ENCODE data around the gene ANKEF1.
A peak's percentile ranks its signal among the peaks of the same experiment; 100 is the strongest.

Gene ANKEF1

GRCh38 chr20:10090588-10091166, 55.9 kb downstream of the ANKEF1 start:
- DNase-seq = peak; percentile 31

DNA sequence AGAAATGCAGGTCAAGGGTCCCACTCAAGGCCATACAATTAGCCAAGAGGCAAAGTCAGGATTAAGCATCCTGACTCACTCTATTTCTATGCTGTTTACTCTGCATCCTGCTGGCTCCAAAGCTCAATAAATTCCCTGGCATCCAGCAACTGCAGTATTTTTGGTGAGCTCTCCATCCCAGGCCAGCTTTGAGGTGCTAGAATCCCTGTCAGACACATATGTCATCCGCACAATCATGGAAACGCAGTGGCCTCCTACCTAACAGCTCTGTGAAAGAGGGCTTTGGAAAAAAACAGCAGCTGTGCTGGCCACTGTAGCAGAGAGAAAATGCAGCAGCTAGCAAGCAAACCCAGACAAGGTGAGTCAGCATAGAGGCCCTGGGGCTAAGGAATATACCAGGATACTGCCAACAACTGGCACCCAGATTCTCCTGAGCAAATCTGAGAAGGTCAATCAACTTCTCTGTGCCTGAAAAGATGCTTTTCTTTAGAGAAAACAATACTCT, 58.4 kb downstream of the ANKEF1 start:
- DNase-seq = no peak

DNA sequence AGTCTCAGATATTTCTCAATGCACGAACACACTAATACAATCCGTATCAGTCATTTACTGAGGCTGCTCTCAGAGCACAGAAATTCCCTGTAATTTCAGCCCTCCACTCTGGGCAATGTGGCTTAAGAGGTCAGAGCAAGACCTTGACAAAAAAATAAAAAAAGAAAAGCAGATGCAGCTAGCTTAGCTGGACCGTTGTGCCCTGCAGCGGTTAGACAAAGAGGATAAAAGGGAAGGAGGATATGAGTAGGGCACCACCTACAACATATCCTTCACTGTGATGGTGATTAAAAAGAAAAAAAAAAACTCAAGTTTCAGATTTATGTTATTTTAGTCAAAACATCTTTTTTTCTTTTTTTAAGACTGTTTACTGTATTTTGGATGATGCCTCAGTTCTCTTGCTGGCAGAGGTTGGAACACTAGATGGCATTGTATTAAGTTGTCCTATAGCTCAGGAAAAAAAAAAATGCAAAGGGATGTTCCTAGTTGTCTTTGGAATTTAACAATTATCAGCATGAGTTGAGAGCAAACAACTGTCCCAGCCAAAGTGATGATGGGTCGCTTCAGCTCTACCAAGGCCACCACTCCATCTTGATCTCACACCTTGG, 59.9 kb downstream of the ANKEF1 start:
- peak; percentile 5 for DNase-seq

- DNase-seq = no peak
These were observed 62.0 kb downstream of the ANKEF1 start for GRCh38 chr20:10096790-10097189.

DNA sequence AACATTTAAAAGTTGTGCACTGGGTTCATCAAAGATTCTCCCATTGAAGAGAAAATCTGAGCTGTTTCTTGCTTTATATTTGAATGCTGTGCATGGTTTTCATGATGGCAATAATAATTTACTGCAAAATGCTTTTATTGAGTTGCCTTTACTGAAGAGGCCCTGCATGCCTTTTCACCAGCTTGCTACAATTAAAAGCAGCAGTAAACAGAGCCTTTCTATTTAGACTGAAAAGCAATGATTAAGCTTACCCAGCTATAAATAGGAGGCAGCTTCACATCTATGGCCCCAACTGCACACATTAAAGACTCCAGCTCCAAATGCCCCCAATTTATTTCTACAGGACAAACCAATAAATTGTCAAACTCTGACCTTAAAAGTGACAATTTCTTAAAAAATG, 70.3 kb downstream of the ANKEF1 start:
- no peak for DNase-seq

Measured in NCI-H2227 treated with DMSO at 0.1 percent for 48 hours (cell line).